GM19372 (cell line): ENCODE results near the gene FAU.

Source experiments
- ATAC-seq: cut with Tn5 transposase; IDR thresholded peaks from one replicate; pipeline ENCODE4 v1.9.1; 2021; ENCODE audit warnings: mild to moderate bottlenecking, low read depth, moderate library complexity; ENCODE audit not compliant: unreplicated experiment

FAU gene

GRCh38 chr11:65109231-65110198, 12.4 kb downstream of the FAU start:
- ATAC-seq = no peak

- ATAC-seq = no peak
Observed at GRCh38 chr11:65108469-65109123, 13.3 kb downstream of the FAU start.

- ATAC-seq = no peak
Observed at GRCh38 chr11:65107751-65108468, 14.0 kb downstream of the FAU start.

GRCh38 chr11:65107078-65107477, 14.9 kb downstream of the FAU start:
- ATAC-seq = no peak

- no peak for ATAC-seq
Observed at GRCh38 chr11:65104628-65105027, 17.3 kb downstream of the FAU start.

- no peak for ATAC-seq
Observed at GRCh38 chr11:65103476-65103875, 18.5 kb downstream of the FAU start.

GRCh38 chr11:65102142-65103095, 19.5 kb downstream of the FAU start:
- ATAC-seq = no peak

- no peak for ATAC-seq
Observed at GRCh38 chr11:65100674-65101350, 21.1 kb downstream of the FAU start.

GRCh38 chr11:65096926-65097325, 25.0 kb downstream of the FAU start:
- ATAC-seq = no peak

- peak; percentile 87 for ATAC-seq
Observed at GRCh38 chr11:65095974-65096806, 25.7 kb downstream of the FAU start, which contains the start of gene VPS51. Gene VPS51, plus strand, starts transcription at chr11:65096214. Its CDS starts 37 bp downstream, at chr11:65096251.

GRCh38 chr11:65095427-65095826, 26.5 kb downstream of the FAU start:
- ATAC-seq = no peak

GRCh38 chr11:65090628-65091027, 31.3 kb downstream of the FAU start:
- no peak for ATAC-seq

GRCh38 chr11:65089621-65090020, 32.3 kb downstream of the FAU start:
- no peak for ATAC-seq

- no peak for ATAC-seq
Observed at GRCh38 chr11:65087827-65088226, 34.1 kb downstream of the FAU start.

GRCh38 chr11:65087216-65087615, 34.7 kb downstream of the FAU start:
- ATAC-seq = no peak

GRCh38 chr11:65086809-65087208, 35.1 kb downstream of the FAU start:
- no peak for ATAC-seq

- no peak for ATAC-seq
Observed at GRCh38 chr11:65085446-65085845, 36.5 kb downstream of the FAU start.

- ATAC-seq = no peak
Observed at GRCh38 chr11:65084598-65085375, 37.1 kb downstream of the FAU start.
